GM12891 (cell line): ENCODE measurements around the gene KCNC3.

Experiments used
- POLR2A ChIP-seq: IDR thresholded peaks from 2 replicates; pipeline ENCODE4 v1.6.1; 2011; ENCODE audit warnings: low read depth, low read length, control low read depth
- POLR2AphosphoS5 ChIP-seq: IDR thresholded peaks from 2 replicates; pipeline ENCODE4 v1.6.1; 2011; ENCODE audit warnings: low read depth, low read length, control low read depth
- TAF1 ChIP-seq: IDR thresholded peaks from 2 replicates; pipeline ENCODE4 v1.6.1; 2011; ENCODE audit warnings: low read depth, low read length, control low read depth

DNA sequence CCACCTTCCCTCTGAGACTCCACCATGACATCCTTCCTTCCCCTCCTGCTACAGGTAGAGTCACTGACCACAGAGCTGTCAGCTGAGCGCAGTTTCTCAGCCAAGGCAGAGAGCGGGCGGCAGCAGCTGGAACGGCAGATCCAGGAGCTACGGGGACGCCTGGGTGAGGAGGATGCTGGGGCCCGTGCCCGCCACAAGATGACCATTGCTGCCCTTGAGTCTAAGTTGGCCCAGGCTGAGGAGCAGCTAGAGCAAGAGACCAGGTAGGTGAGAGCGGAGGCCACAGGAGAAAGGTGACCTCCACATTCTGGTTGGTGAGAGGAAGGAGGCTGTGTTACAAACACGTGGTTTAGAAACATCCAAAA is 27.6 kb downstream of the KCNC3 start:
- TF ChIP-seq TAF1 (no peak), POLR2AphosphoS5 (no peak), POLR2A (no peak)
